ENCODE measurements around the gene MYO5B. TPM values are rescaled to one million over a fixed set of nuclear protein-coding genes. Genes with fewer than 3 reads are reported as not detected.

MYO5B gene
- total RNA-seq, 1 donor from 2014 or later: 6.7 TPM

DNA sequence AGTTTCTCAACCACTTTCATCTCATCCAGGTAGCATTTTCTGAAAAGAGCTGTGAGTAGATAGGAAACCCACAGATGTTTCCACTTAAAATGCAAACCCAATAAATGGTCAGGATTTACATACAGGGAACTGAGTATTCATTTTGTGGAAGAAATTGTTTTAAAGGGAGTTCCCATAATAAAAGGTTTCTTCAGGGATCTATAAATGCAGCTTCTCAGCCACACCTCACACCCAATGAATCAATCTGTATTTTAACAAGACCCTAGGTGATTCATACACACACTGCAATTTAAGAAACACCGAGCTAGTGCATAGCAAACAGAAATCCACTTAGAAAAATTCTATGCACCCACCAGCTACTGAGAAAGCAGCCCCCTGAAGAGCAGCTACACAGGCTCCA, 241.6 kb downstream of the MYO5B start:
- H3K36me3 Mint-ChIP-seq: no peaks in the 10 kb centered on the region

GRCh38 chr18:49949951-49950395, 245.0 kb downstream of the MYO5B start:
- no peak for TF ChIP-seq EZH2phosphoT487 (IDR thresholded peaks at IDR 0.05)
- no peak for TF ChIP-seq CTCF (IDR thresholded peaks at IDR 0.05)
- TF ChIP-seq EZH2 (IDR thresholded peaks at IDR 0.05): no peak
- H3K9ac ChIP-seq: no peak overlapping the region
- H3K27me3 Mint-ChIP-seq (ENCODE audit: insufficient read depth, low read depth): peaks cover 2% of the 10 kb centered on the region

More for the DNA sequence above, 241.6 kb downstream of the MYO5B start:
- Mint-ChIP-seq H3K27me3 (ENCODE audit: insufficient read depth, low read depth) (peaks cover 7% of the 10 kb centered on the region), H3K4me3 (no peak overlapping the region), H3K27ac (no peak overlapping the region), H3K9me3 (no peaks in the 10 kb centered on the region), H3K4me1 (peaks cover 2% of the 10 kb centered on the region)
- no peak overlapping the region for H3K9ac ChIP-seq
- H3K4me2 ChIP-seq: no peak overlapping the region
- H2AFZ ChIP-seq (replicated peaks): no peak overlapping the region
- no peak overlapping the region for H3K4me3 ChIP-seq
- TF ChIP-seq EZH2phosphoT487 (IDR thresholded peaks at IDR 0.05) (no peak), EZH2 (IDR thresholded peaks at IDR 0.05) (no peak), CTCF (IDR thresholded peaks at IDR 0.05) (no peak)
- H4K20me1 ChIP-seq (ENCODE audit: low read depth): no peaks in the 10 kb centered on the region
- H3K36me3 ChIP-seq: no peaks in the 10 kb centered on the region
- H3K9me3 ChIP-seq (ENCODE audit: low read depth): no peaks in the 10 kb centered on the region
- no peak overlapping the region for H3K27ac ChIP-seq
- no peaks in the 10 kb centered on the region for H3K79me2 ChIP-seq (ENCODE audit: low read depth)
- H3K27me3 ChIP-seq: no peaks in the 10 kb centered on the region
- peaks cover 15% of the 10 kb centered on the region for H3K4me1 ChIP-seq
- H3F3A ChIP-seq (ENCODE audit: low read depth): no peaks in the 10 kb centered on the region
- no peak for DNase-seq (ENCODE audit: low spot score)

DNA sequence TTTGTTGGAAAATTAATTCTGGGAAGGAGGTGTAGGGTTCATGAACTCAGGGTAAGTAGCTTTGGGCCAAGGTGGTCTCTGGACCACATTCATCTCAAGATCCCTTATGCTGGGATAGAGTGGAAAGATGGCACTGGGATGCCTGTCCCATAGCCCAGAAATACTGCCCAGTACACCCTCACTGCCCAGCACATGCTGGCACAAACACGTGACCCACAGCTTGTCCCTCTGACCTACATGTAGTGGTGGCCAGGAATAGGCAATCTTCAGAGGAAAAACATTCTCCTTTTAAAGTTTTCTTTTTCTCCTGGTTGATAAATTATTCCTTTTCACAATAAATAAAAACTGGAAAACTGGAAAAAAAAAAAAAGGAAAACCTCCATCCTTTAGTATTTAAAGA, 246.0 kb downstream of the MYO5B start:
- Histone ChIP-seq H3K9ac (no peak overlapping the region), H4K20me1 (ENCODE audit: low read depth) (no peaks in the 10 kb centered on the region), H3K4me1 (peaks cover 15% of the 10 kb centered on the region), H3K27me3 (no peaks in the 10 kb centered on the region), H3K79me2 (ENCODE audit: low read depth) (no peaks in the 10 kb centered on the region), H3K4me2 (no peak overlapping the region), H3K9me3 (ENCODE audit: low read depth) (no peaks in the 10 kb centered on the region), H3F3A (ENCODE audit: low read depth) (no peaks in the 10 kb centered on the region), H2AFZ (replicated peaks) (no peak overlapping the region), H3K36me3 (no peaks in the 10 kb centered on the region), H3K27ac (no peak overlapping the region), H3K4me3 (no peak overlapping the region)
- DNase-seq (ENCODE audit: low spot score): no peak
- Mint-ChIP-seq H3K9me3 (no peaks in the 10 kb centered on the region), H3K27ac (no peak overlapping the region), H3K36me3 (no peaks in the 10 kb centered on the region), H3K4me3 (no peak overlapping the region), H3K4me1 (peaks cover 2% of the 10 kb centered on the region), H3K27me3 (ENCODE audit: insufficient read depth, low read depth) (peaks cover 2% of the 10 kb centered on the region)
- TF ChIP-seq EZH2 (IDR thresholded peaks at IDR 0.05) (no peak), CTCF (IDR thresholded peaks at IDR 0.05) (no peak), EZH2phosphoT487 (IDR thresholded peaks at IDR 0.05) (no peak)

More at GRCh38 chr18:49949951-49950395, 245.0 kb downstream of the MYO5B start:
- H3K27ac ChIP-seq: no peak overlapping the region
- no peaks in the 10 kb centered on the region for H3K79me2 ChIP-seq (ENCODE audit: low read depth)
- no peaks in the 10 kb centered on the region for H3F3A ChIP-seq (ENCODE audit: low read depth)
- H2AFZ ChIP-seq (replicated peaks): no peak overlapping the region
- H3K4me3 Mint-ChIP-seq: no peak overlapping the region
- no peaks in the 10 kb centered on the region for H3K9me3 Mint-ChIP-seq
- no peak for DNase-seq (ENCODE audit: low spot score)
- no peak overlapping the region for H3K4me3 ChIP-seq
- peak overlapping the region; percentile 20 for H3K4me2 ChIP-seq
- no peaks in the 10 kb centered on the region for H3K27me3 ChIP-seq
- no peaks in the 10 kb centered on the region for H3K36me3 ChIP-seq
- H3K4me1 ChIP-seq: peaks cover 15% of the 10 kb centered on the region
- H3K36me3 Mint-ChIP-seq: no peaks in the 10 kb centered on the region
- H3K9me3 ChIP-seq (ENCODE audit: low read depth): no peaks in the 10 kb centered on the region
- H4K20me1 ChIP-seq (ENCODE audit: low read depth): no peaks in the 10 kb centered on the region
- peaks cover 2% of the 10 kb centered on the region for H3K4me1 Mint-ChIP-seq
- H3K27ac Mint-ChIP-seq: no peak overlapping the region
